HFF-Myc (cell line): ENCODE measurements around the gene GSS.

Experiments used
- DNase-seq: peaks from one replicate; pipeline ENCODE4 v3.0.0-alpha.2; 2011; ENCODE audit warnings: low read depth; ENCODE audit errors: extremely low read depth
- H3K4me3 ChIP-seq: replicated peaks from 2 replicates; pipeline ENCODE4 v1.5.1; 2011; ENCODE audit warnings: low read depth, mild to moderate bottlenecking, control low read depth, low read length
- CTCF ChIP-seq: IDR thresholded peaks from 2 replicates; pipeline ENCODE4 v1.5.1; 2012; ENCODE audit warnings: mild to moderate bottlenecking, low read depth, low read length, control low read depth; ENCODE audit errors: missing control alignments

GSS gene

GRCh38 chr20:34997774-34998173 is 42.2 kb upstream of the GSS start:
- no peak overlapping the region for H3K4me3 ChIP-seq
- no peak for TF ChIP-seq CTCF
- no peak for DNase-seq

GRCh38 chr20:34997131-34997561 is 41.5 kb upstream of the GSS start:
- no peak for DNase-seq
- TF ChIP-seq CTCF, result no peak
- no peak overlapping the region for H3K4me3 ChIP-seq

GRCh38 chr20:34996243-34997028 is 40.8 kb upstream of the GSS start:
- TF ChIP-seq CTCF, result no peak
- no peak for DNase-seq
- H3K4me3 ChIP-seq, result no peak overlapping the region

GRCh38 chr20:34995696-34996095 is 40.1 kb upstream of the GSS start:
- H3K4me3 ChIP-seq, result no peak overlapping the region
- no peak for TF ChIP-seq CTCF
- DNase-seq, result no peak

- TF ChIP-seq CTCF, result no peak
- no peak for DNase-seq
- H3K4me3 ChIP-seq, result no peak overlapping the region
Measured at GRCh38 chr20:34995192-34995591, 39.6 kb upstream of the GSS start.

GRCh38 chr20:34994509-34995131 is 39.0 kb upstream of the GSS start:
- DNase-seq, result no peak
- TF ChIP-seq CTCF, result no peak
- H3K4me3 ChIP-seq, result no peak overlapping the region
